SK-N-SH treated with all-trans-retinoic acid at 6 μM for 48 hours (cell line): ENCODE results near the gene PARD3B.

Experiments used
- CREB5 ChIP-seq: fragments of 250-450 bp; sonication (Bioruptor Pico); IDR thresholded peaks from 2 replicates; pipeline ENCODE4 v1.5.1; 2020; ENCODE audit warnings: low read depth, mild to moderate bottlenecking, moderate library complexity
- CSDC2 ChIP-seq: fragments of 250-450 bp; sonication (Bioruptor Pico); IDR thresholded peaks from 2 replicates; pipeline ENCODE4 v1.5.0; 2020; ENCODE audit warnings: mild to moderate bottlenecking, moderate library complexity
- CSRNP3 ChIP-seq: fragments of 250-450 bp; sonication (Bioruptor Pico); IDR thresholded peaks from 2 replicates; pipeline ENCODE4 v1.5.1; 2021; ENCODE audit warnings: mild to moderate bottlenecking, moderate library complexity
- GLIS3 ChIP-seq: fragments of 250-450 bp; sonication (Bioruptor Pico); IDR thresholded peaks from 2 replicates; pipeline ENCODE4 v1.5.0; 2020; ENCODE audit warnings: mild to moderate bottlenecking, moderate library complexity
- ISL1 ChIP-seq: fragments of 250-450 bp; sonication (Bioruptor Pico); IDR thresholded peaks from 2 replicates; pipeline ENCODE4 v2.1.2; 2022; ENCODE audit warnings: mild to moderate bottlenecking, moderate library complexity
- PATZ1 ChIP-seq: fragments of 250-450 bp; sonication (Bioruptor Pico); IDR thresholded peaks from 2 replicates; pipeline ENCODE4 v1.8.0; 2020; ENCODE audit warnings: mild to moderate bottlenecking, moderate library complexity, borderline replicate concordance
- PPARA ChIP-seq: fragments of 250-450 bp; sonication (Bioruptor Pico); IDR thresholded peaks from 2 replicates; pipeline ENCODE4 v1.5.0; 2020; ENCODE audit warnings: mild to moderate bottlenecking, borderline replicate concordance
- RARB ChIP-seq: fragments of 250-450 bp; sonication (Bioruptor Pico); IDR thresholded peaks from 2 replicates; pipeline ENCODE4 v1.8.0; 2021; ENCODE audit warnings: mild to moderate bottlenecking, moderate library complexity
- SNAI2 ChIP-seq: fragments of 250-450 bp; sonication (Bioruptor Pico); IDR thresholded peaks from 2 replicates; pipeline ENCODE4 v1.5.0; 2020; ENCODE audit warnings: mild to moderate bottlenecking, moderate library complexity
- ZC3H10 ChIP-seq: fragments of 250-450 bp; sonication (Bioruptor Pico); IDR thresholded peaks from 2 replicates; pipeline ENCODE4 v1.5.1; 2021; ENCODE audit warnings: mild to moderate bottlenecking, moderate library complexity
- ZFP3 ChIP-seq: fragments of 250-450 bp; sonication (Bioruptor Pico); IDR thresholded peaks from 2 replicates; pipeline ENCODE4 v1.5.0; 2020; ENCODE audit warnings: mild to moderate bottlenecking, moderate library complexity
- ZFP30 ChIP-seq: fragments of 450-650 bp; formaldehyde crosslinking; IDR thresholded peaks from 2 replicates; pipeline ENCODE4 v1.5.0; 2022; ENCODE audit warnings: mild to moderate bottlenecking, moderate library complexity
- ZNF8 ChIP-seq: fragments of 450-650 bp; formaldehyde crosslinking; IDR thresholded peaks from 2 replicates; pipeline ENCODE4 v1.5.0; 2020; ENCODE audit warnings: mild to moderate bottlenecking, moderate library complexity

GRCh38 chr2:204561771-204562170 is 16.5 kb downstream of the PARD3B start:
- TF ChIP-seq SNAI2 (CRISPR knock-in tag), result no peak
- no peak for TF ChIP-seq PATZ1 (CRISPR knock-in tag)
- TF ChIP-seq CSRNP3 (CRISPR knock-in tag), result no peak
- TF ChIP-seq ZFP3 (CRISPR knock-in tag), result no peak
- TF ChIP-seq RARB (CRISPR knock-in tag), result no peak
- no peak for TF ChIP-seq PPARA (CRISPR knock-in tag)
- TF ChIP-seq CSDC2, result no peak
- TF ChIP-seq ISL1 (CRISPR knock-in tag), result no peak
- no peak for TF ChIP-seq ZFP30 (CRISPR knock-in tag)
- no peak for TF ChIP-seq ZC3H10 (CRISPR knock-in tag)
- TF ChIP-seq CREB5 (CRISPR knock-in tag), result no peak
- TF ChIP-seq ZNF8 (CRISPR knock-in tag), result no peak
- no peak for TF ChIP-seq GLIS3
